Measurements from ENCODE around the gene AQP7.

DNA sequence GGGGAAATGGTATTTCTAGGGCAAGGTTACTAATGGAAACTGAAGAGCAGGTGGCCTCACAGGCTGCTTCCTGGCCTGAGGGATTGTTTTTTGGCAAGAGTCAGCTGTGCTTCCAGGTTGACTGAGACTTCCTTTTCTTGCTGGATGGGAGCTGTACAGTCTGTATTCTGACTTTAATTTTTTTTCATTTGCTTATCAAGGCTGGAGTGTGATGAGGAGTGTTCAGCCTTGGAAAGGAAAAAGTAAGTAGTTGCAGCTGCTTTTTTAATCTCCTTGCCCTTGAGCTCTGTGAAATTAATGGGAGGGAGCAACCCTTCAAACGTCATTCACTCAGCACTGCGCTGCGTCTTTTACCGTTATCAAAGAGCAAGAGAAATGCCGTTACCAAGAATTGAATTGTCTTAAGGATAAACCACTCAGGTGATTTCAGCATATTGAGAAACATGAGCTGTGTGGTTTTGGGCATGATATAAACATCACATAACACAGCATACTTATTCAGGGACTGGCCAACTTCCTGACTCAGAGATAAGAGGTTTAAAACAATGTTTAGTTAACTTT is 47.6 kb downstream of the AQP7 start:
- TF ChIP-seq GATA3 (IDR thresholded peaks at IDR 0.05; ENCODE audit: low read depth, low read length): no peak
- no peak for TF ChIP-seq GATA2 (IDR thresholded peaks at IDR 0.05; ENCODE audit: low read depth, low read length)
